ENCODE data around the gene FANK1. TPM values are rescaled to one million over a fixed set of nuclear protein-coding genes. Genes with fewer than 3 reads are reported as not detected.

Gene FANK1
- total RNA-seq, 1 donor from 2014 or later = 12.5 TPM

- peaks cover 21% of the 10 kb centered on the region for H3K4me1 Mint-ChIP-seq
- Histone ChIP-seq H3K36me3 (no peaks in the 10 kb centered on the region), H3F3A (ENCODE audit: low read depth) (no peaks in the 10 kb centered on the region), H3K9me3 (ENCODE audit: low read depth) (no peaks in the 10 kb centered on the region), H3K4me1 (peaks cover 9% of the 10 kb centered on the region), H3K9ac (no peak overlapping the region), H3K27me3 (no peaks in the 10 kb centered on the region), H3K4me2 (no peak overlapping the region), H2AFZ (replicated peaks) (no peak overlapping the region), H3K79me2 (ENCODE audit: low read depth) (no peaks in the 10 kb centered on the region), H3K27ac (no peak overlapping the region), H4K20me1 (ENCODE audit: low read depth) (no peaks in the 10 kb centered on the region), H3K4me3 (no peak overlapping the region)
- peaks cover 6% of the 10 kb centered on the region for H3K36me3 Mint-ChIP-seq
- peaks cover 2% of the 10 kb centered on the region for H3K9me3 Mint-ChIP-seq
- TF ChIP-seq CTCF (IDR thresholded peaks at IDR 0.05) (no peak), EZH2 (IDR thresholded peaks at IDR 0.05) (no peak), EZH2phosphoT487 (IDR thresholded peaks at IDR 0.05) (no peak)
- no peak for DNase-seq (ENCODE audit: low spot score)
- H3K4me3 Mint-ChIP-seq = no peak overlapping the region
- no peak overlapping the region for H3K27ac Mint-ChIP-seq
- H3K27me3 Mint-ChIP-seq (ENCODE audit: insufficient read depth, low read depth) = peaks cover 4% of the 10 kb centered on the region
Measured at GRCh38 chr10:126016156-126016805, 119.9 kb downstream of the FANK1 start.

- Histone ChIP-seq H3K9ac (no peak overlapping the region), H3K4me3 (no peak overlapping the region), H3K79me2 (ENCODE audit: low read depth) (no peaks in the 10 kb centered on the region), H3K36me3 (no peaks in the 10 kb centered on the region), H3K4me2 (no peak overlapping the region), H3K27ac (no peak overlapping the region), H3K9me3 (ENCODE audit: low read depth) (no peaks in the 10 kb centered on the region), H4K20me1 (ENCODE audit: low read depth) (no peaks in the 10 kb centered on the region), H3F3A (ENCODE audit: low read depth) (no peaks in the 10 kb centered on the region), H3K4me1 (peaks cover 9% of the 10 kb centered on the region), H2AFZ (replicated peaks) (no peak overlapping the region), H3K27me3 (no peaks in the 10 kb centered on the region)
- no peak for DNase-seq (ENCODE audit: low spot score)
- Mint-ChIP-seq H3K27me3 (ENCODE audit: insufficient read depth, low read depth) (peaks cover 2% of the 10 kb centered on the region), H3K9me3 (peaks cover 2% of the 10 kb centered on the region), H3K4me1 (peaks cover 21% of the 10 kb centered on the region), H3K36me3 (peaks cover 3% of the 10 kb centered on the region), H3K4me3 (no peak overlapping the region), H3K27ac (no peak overlapping the region)
- no peak for TF ChIP-seq EZH2 (IDR thresholded peaks at IDR 0.05)
- TF ChIP-seq CTCF (IDR thresholded peaks at IDR 0.05) = no peak
- no peak for TF ChIP-seq EZH2phosphoT487 (IDR thresholded peaks at IDR 0.05)
Measured at GRCh38 chr10:126016882-126017281, 120.5 kb downstream of the FANK1 start.

- no peaks in the 10 kb centered on the region for H3K27me3 ChIP-seq
- H4K20me1 ChIP-seq (ENCODE audit: low read depth) = no peaks in the 10 kb centered on the region
- H3K36me3 ChIP-seq = no peaks in the 10 kb centered on the region
- H3K79me2 ChIP-seq (ENCODE audit: low read depth) = no peaks in the 10 kb centered on the region
- no peak overlapping the region for H3K9ac ChIP-seq
- no peak overlapping the region for H3K27ac ChIP-seq
- no peak overlapping the region for H3K4me3 ChIP-seq
- H3K4me3 Mint-ChIP-seq = no peak overlapping the region
- H3K4me2 ChIP-seq = no peak overlapping the region
- no peak overlapping the region for H3K27ac Mint-ChIP-seq
- H2AFZ ChIP-seq (replicated peaks) = no peak overlapping the region
- H3K27me3 Mint-ChIP-seq (ENCODE audit: insufficient read depth, low read depth) = peaks cover 2% of the 10 kb centered on the region
- H3K36me3 Mint-ChIP-seq = no peaks in the 10 kb centered on the region
- TF ChIP-seq CTCF (IDR thresholded peaks at IDR 0.05) = no peak
- no peak for TF ChIP-seq EZH2phosphoT487 (IDR thresholded peaks at IDR 0.05)
- no peak for TF ChIP-seq EZH2 (IDR thresholded peaks at IDR 0.05)
- no peaks in the 10 kb centered on the region for H3F3A ChIP-seq (ENCODE audit: low read depth)
- DNase-seq (ENCODE audit: low spot score) = no peak
- no peaks in the 10 kb centered on the region for H3K9me3 ChIP-seq (ENCODE audit: low read depth)
- H3K4me1 ChIP-seq = peaks cover 8% of the 10 kb centered on the region
- peaks cover 21% of the 10 kb centered on the region for H3K4me1 Mint-ChIP-seq
- H3K9me3 Mint-ChIP-seq = peaks cover 2% of the 10 kb centered on the region
Measured at GRCh38 chr10:126017961-126018560, 121.7 kb downstream of the FANK1 start.

Data from neural progenitor cell (in vitro differentiated cells).